GM18505 (cell line): Measurements from ENCODE around the gene ADSL.

Experiments
- ATAC-seq: cut with Tn5 transposase; IDR thresholded peaks from one replicate; pipeline ENCODE4 v1.9.1; 2021; ENCODE audit not compliant: unreplicated experiment
- POLR2A ChIP-seq: IDR thresholded peaks from 4 replicates; pipeline ENCODE4 v1.6.1; 2011; ENCODE audit warnings: borderline replicate concordance; ENCODE audit not compliant: insufficient read depth, insufficient read length; ENCODE audit errors: extremely low read depth

ADSL gene

DNA sequence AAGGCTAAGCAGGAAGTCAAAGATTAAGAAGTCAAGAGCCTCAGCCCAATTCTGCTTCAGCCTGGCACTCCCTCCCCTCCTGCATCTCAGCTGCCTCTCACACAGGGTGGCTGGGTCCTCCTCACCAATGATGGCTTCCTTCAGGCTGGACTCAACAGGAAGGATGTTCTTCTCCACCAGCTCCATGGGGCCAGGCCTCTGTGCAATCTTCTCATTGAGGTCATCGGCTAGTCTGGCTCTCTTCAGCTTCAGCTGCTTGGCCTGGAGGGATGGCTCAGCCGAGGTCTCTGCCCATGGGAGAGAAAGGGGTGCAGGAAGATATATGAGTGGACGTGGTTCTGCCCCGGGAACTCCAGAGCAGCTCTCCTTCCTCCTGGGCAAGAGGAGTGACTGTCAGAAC is 83.2 kb downstream of the ADSL start:
- ATAC-seq: no peak
- no peak for TF ChIP-seq POLR2A

DNA sequence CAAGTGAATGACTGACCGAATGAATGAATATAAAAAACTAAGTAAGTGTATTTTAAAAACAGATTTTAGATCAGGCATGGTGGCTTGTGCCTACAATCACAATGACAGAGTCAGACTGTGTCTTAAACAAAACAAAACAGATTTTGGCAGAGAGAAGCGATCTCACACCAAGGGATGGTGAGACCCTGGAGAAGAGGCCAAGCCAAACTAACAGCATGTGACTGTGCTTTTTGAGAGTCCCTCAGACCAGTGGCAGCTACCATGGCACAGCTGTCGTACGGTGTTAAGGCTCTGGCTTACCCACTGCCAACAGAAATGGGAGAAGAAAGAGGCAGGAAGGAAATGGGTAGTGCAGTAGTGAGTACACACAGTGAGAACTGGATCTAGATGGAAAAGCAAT is 84.7 kb downstream of the ADSL start:
- no peak for ATAC-seq
- no peak for TF ChIP-seq POLR2A

DNA sequence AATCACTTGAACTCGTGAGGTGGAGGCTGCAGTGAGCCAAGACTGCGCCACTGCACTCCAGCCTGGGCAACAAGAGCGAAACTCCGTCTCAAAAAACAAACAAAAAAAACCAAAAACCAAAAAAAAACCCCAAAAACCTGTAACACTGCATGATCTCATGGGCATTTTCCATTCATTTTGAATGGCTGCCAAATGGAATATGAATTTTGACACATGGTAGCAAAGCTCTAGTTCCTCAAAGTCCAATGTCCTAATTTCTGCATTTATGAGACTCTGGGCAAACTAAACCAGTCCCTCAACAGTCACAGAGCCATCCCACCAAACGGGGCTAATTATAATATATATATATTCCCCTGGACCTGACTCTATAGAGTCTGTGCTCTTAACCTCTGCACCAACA is 85.9 kb downstream of the ADSL start:
- no peak for ATAC-seq
- TF ChIP-seq POLR2A: no peak

DNA sequence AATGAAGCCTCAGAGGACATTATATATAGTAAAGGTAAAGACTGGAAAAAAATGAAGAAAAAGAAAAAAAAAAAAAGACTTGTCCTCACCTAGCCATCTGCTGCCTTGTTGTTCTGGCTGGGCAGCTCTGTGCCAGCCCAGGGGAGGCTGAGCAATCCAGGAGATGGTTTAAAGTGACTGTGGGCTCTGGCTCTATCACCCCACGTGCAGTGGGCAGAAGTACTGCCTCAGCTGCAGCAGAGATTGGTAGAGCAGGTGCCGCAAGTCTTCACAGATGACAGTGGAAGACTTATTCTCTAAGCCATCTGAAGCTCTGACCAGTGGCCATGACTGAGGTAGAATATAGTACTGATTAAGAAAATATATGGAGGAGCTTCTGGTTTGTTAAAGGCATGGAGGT is 86.3 kb downstream of the ADSL start:
- no peak for TF ChIP-seq POLR2A
- no peak for ATAC-seq

DNA sequence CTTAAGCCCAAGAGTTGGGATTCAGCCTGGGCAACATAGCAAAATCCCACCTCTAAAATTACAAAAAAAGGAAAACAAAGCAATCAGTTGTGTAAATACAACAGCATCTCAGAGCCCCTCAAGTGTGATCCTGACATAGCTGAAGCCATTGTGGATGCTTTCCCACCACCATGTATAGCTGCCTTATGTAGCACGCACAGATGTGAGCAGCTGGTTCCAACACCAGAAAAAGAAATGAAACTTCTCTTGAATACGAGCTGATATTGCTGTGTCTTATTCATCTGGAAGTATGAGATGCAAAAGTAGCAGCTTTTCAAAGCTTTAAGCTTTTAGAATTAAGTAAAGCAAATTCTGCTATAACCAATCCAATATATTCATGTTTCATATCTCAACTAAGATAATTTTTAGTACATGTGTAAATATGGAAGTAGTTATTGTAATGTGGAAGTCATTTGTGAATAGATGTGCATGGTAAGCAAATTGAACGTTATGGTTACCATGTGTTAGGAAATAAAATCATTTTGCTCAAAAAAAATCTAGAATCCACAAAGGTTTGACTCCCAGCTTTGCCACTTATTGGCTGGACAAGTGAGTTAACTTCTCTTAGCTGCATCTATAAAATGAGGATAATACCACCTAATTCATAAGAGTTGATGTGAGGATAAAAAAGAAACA is 87.3 kb downstream of the ADSL start:
- ATAC-seq: no peak
- TF ChIP-seq POLR2A: no peak

DNA sequence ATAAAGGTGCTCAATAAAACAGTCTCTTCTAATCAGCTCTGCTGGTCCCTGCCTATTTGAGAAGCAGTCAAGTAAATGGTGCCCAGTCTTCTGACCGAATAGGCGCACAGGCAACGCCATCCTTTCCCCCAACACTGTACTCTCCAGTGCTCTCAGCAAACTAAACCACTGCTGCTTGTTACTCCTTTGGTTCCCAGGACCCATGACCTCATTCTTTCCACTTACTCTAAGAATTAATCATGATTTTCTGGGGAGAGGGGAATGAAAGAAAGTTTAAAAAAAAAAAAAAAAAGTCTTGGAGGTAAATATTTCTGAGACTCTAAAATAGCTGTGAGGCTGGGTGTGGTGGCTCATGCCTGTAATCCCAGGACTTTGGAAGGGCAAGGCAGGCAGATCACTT is 87.8 kb downstream of the ADSL start:
- no peak for ATAC-seq
- no peak for TF ChIP-seq POLR2A

DNA sequence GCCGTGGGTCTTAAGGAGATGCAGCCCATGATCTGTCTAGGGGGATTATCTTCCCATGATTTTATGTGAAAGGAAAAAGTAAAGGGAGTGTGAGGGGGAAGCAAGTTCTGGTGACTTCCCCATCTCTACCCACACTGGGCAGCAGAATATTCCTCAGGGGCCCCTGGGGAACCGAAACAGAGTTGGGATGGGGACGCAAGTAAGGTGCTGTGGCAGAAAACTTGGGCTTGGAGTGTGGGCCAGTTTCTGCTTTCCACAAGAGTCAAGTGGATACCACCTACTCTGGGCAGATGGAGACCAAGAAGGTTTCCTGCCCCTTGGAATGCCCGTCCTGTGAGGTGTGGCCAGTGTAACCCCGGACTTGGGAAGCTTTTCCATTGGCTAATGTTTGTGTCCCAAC is 88.4 kb downstream of the ADSL start:
- TF ChIP-seq POLR2A: no peak
- ATAC-seq: no peak

DNA sequence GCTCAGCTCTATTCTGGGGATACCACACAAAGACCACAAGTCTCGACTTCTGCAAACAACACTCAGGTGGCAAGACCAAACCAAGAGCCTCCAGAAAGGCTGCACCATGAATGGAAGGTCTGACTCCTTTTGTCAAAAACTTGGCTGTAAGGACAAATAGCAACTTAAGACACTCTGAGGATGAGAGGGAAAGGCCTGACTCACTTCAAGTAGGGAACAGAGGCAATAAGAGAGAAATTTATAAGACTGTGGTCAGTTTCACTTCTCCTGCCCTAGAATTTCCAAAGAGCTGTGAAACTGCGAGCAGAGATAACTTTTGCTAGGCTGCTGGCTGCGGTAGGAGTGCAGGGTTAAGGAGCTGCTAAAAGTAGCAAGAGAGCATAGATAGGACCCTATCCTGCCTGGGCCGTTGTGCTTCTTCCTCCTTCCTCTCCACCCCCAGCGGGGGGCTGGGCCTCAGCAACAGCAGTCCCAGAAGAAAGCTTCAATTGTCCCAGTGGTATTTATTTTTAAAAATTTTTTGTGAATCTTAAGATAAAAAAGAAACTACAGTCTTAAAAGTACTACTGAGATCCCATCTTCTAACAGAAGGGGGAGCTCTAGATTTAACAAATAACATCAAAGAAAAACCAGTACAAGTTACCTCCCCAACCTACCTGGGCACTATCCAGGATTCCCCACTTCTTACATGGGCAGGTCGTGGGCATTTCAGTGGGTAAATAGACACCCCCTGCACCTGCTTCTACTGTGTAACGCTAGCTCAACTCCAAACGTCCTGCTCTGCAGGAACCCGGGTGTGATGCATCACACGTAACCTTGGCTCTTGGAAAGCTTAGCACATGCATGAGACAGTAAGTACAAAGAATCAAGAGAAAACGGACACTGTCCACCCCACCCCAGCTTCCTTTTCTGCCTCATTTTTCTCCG is 90.5 kb downstream of the ADSL start:
- ATAC-seq: peak; percentile 49
- no peak for TF ChIP-seq POLR2A
